ENCODE measurements around the gene COL27A1. TPM values are rescaled to one million over a fixed set of nuclear protein-coding genes. Genes with fewer than 3 reads are reported as not detected.
"Not testable (repeated sequence)": the region's sequence is repeated elsewhere in the genome, so short reads cannot be mapped to it uniquely, and the experiment has no call there.

The COL27A1 gene
- total RNA-seq, 1 donor from 2014 or later = 41.1 TPM

GRCh38 chr9:114322160-114322818 lies 167.0 kb downstream of the COL27A1 start:
- DNase-seq (ENCODE audit: low spot score) = not testable (repeated sequence)

GRCh38 chr9:114322831-114323531 lies 167.6 kb downstream of the COL27A1 start, which contains the start of gene ORM1:
TSS of gene ORM1 (plus strand) at chr9:114323098. CDS start at chr9:114323134, 36 bp downstream.
- DNase-seq (ENCODE audit: low spot score) = not testable (repeated sequence)

- not testable (repeated sequence) for DNase-seq (ENCODE audit: low spot score)
Observed at GRCh38 chr9:114323849-114324248, 168.5 kb downstream of the COL27A1 start.

- no peak for DNase-seq (ENCODE audit: low spot score)
Observed at GRCh38 chr9:114324492-114324891, 169.2 kb downstream of the COL27A1 start.

- not testable (repeated sequence) for DNase-seq (ENCODE audit: low spot score)
Observed at GRCh38 chr9:114324965-114325364, 169.6 kb downstream of the COL27A1 start.

GRCh38 chr9:114325684-114326254 lies 170.4 kb downstream of the COL27A1 start:
- DNase-seq (ENCODE audit: low spot score) = not testable (repeated sequence)

- no peak for DNase-seq (ENCODE audit: low spot score)
Observed at GRCh38 chr9:114327749-114328148, 172.4 kb downstream of the COL27A1 start.

- not testable (repeated sequence) for DNase-seq (ENCODE audit: low spot score)
Observed at GRCh38 chr9:114328357-114328820, 173.1 kb downstream of the COL27A1 start.

GRCh38 chr9:114328937-114329624 lies 173.7 kb downstream of the COL27A1 start:
- not testable (repeated sequence) for DNase-seq (ENCODE audit: low spot score)

- DNase-seq (ENCODE audit: low spot score) = not testable (repeated sequence)
Observed at GRCh38 chr9:114329625-114330022, 174.3 kb downstream of the COL27A1 start, which contains the start of gene ORM2. TSS of gene ORM2 (plus strand) at chr9:114329869. CDS start at chr9:114329905, 36 bp downstream.

- DNase-seq (ENCODE audit: low spot score) = no peak
Observed at GRCh38 chr9:114330636-114331035, 175.3 kb downstream of the COL27A1 start.

- DNase-seq (ENCODE audit: low spot score) = not testable (repeated sequence)
Observed at GRCh38 chr9:114331229-114332195, 176.2 kb downstream of the COL27A1 start.

GRCh38 chr9:114332474-114333040 lies 177.2 kb downstream of the COL27A1 start:
- DNase-seq (ENCODE audit: low spot score) = not testable (repeated sequence)

- DNase-seq (ENCODE audit: low spot score) = not testable (repeated sequence)
Observed at GRCh38 chr9:114333718-114334117, 178.4 kb downstream of the COL27A1 start.

- no peak for DNase-seq (ENCODE audit: low spot score)
Observed at GRCh38 chr9:114334490-114334889, 179.2 kb downstream of the COL27A1 start.

GRCh38 chr9:114335745-114336144 lies 180.4 kb downstream of the COL27A1 start:
- no peak for DNase-seq (ENCODE audit: low spot score)

- DNase-seq (ENCODE audit: low spot score) = no peak
Observed at GRCh38 chr9:114336157-114336556, 180.8 kb downstream of the COL27A1 start.

GRCh38 chr9:114336699-114337395 lies 181.5 kb downstream of the COL27A1 start:
- DNase-seq (ENCODE audit: low spot score) = no peak

GRCh38 chr9:114338187-114338586 lies 182.8 kb downstream of the COL27A1 start:
- no peak for DNase-seq (ENCODE audit: low spot score)
